Activated CD8-positive, alpha-beta T cell treated with anti-CD3 and anti-CD28 coated beads for 36 hours (primary cell): ENCODE measurements around the gene TNNT3. TPM values are rescaled to one million over a fixed set of nuclear protein-coding genes. Genes with fewer than 3 reads are reported as not detected.

ENCODE experiments used
- ATAC-seq: fragments of 200-7000 bp; cut with Tn5 transposase; one replicate; pipeline ENCODE4 v1.10.0; 2021; ENCODE audit warnings: mild to moderate bottlenecking, moderate library complexity
- CTCF ChIA-PET: fragments of 350-600 bp; sonication (Branson Sonifier 250); formaldehyde crosslinking; loops from one replicate; lab custom pipeline; 2021; ENCODE audit warnings: antibody characterized with exemption; lab: Charles Lee
- POLR2A ChIA-PET: fragments of 350-600 bp; sonication (Branson Sonifier 250); formaldehyde crosslinking; loops from one replicate; lab custom pipeline; 2021; ENCODE audit warnings: antibody characterized with exemption; lab: Charles Lee
- DNase-seq: peaks from one replicate; pipeline ENCODE4 v3.0.0-alpha.2; 2020
- H3K27ac Mint-ChIP-seq: one replicate; pipeline ENCODE4 v1.8.0; 2021; ENCODE audit warnings: mild to moderate bottlenecking, mixed read lengths
- H3K27me3 Mint-ChIP-seq: one replicate; pipeline ENCODE4 v1.8.0; 2021; ENCODE audit warnings: mixed read lengths
- H3K36me3 Mint-ChIP-seq: one replicate; pipeline ENCODE4 v1.8.0; 2021; ENCODE audit warnings: low read depth, mixed read lengths
- H3K4me1 Mint-ChIP-seq: one replicate; pipeline ENCODE4 v1.8.0; 2021; ENCODE audit warnings: low read depth, mixed read lengths
- H3K4me3 Mint-ChIP-seq: one replicate; pipeline ENCODE4 v1.8.0; 2021; ENCODE audit warnings: mild to moderate bottlenecking, moderate library complexity, mixed read lengths
- H3K9me3 Mint-ChIP-seq: one replicate; pipeline ENCODE4 v1.8.0; 2021; ENCODE audit warnings: mixed read lengths
- intact Hi-C: fragments of 100-400 bp; cut with micrococcal nuclease; formaldehyde crosslinking; loops from one replicate; pipeline ENCODE4 v1.10.0; 2022
- total RNA-seq, 2 experiments: library from RNA; stranded (reverse); gene quantifications; one replicate each; pipeline ENCODE4 v1.2.3, GENCODE V29; 2021
- TF ChIP-seq, protein P1 (sequence below): fragments of 200-600 bp; IDR thresholded peaks from one replicate; pipeline ENCODE4 v1.8.0; 2022; ENCODE audit warnings: antibody characterized with exemption, mild to moderate bottlenecking

TNNT3 gene
- total RNA-seq, 2 experiments from 2014 or later: 4.9 to 5.4 TPM

DNA sequence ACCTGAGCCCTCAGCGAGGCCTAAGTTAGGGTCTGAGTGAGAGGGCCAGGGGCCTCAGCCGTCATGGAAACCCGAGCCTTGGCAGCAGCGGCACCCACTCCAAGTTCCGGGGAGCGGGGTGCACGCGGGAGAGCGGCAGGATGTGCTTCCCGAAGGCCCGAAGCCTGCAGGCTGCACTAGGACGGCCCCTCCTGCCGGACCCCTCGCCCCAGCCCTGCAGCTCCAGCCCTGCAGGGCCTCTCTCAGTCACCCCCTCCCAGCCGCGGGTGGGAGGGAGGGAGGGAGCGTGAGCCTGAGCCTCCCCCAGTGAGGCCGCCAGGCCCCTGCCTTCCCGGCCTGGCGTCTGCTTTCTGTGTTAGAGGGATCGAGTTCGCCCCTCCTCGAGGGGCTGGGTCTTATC lies 50.3 kb downstream of the TNNT3 start:
- CTCF ChIA-PET: interaction anchor here (0.6 to 0.9 kb wide), 2 partner anchors 87 to 276 kb away, joined by 3 to 4 read pairs; no protein-coding TSS in a partner anchor
- Mint-ChIP-seq H3K9me3 (no peaks in the 10 kb centered on the region), H3K36me3 (no peaks in the 10 kb centered on the region)

DNA sequence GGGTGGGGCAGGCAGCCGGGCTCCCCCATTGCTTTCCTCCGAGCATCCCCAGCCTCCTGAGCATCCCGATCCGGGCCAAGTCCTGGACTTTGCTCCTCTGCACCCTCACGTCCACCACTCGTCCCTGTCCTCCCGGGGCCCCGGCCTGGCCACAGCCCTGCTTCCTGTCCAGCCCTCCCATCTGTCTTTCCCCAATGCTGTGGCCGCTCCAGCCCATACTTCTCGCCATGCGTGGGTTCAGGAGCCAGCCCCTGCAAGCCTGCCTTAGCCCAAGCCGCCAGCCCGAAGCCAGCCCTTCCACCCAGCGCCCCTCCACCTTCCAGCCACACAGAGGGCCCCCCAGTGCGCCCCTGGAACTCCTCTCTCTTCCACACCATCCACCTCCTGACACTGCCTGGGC lies 51.5 kb downstream of the TNNT3 start:
- intact Hi-C loops: no loop called here
- no peak for ATAC-seq
- DNase-seq: no peak
- H3K9me3 Mint-ChIP-seq: no peaks in the 10 kb centered on the region
- no peaks in the 10 kb centered on the region for H3K27me3 Mint-ChIP-seq
- no peaks in the 10 kb centered on the region for H3K36me3 Mint-ChIP-seq
- H3K4me3 Mint-ChIP-seq: no peak overlapping the region
- H3K27ac Mint-ChIP-seq: no peak overlapping the region
- ChIA-PET POLR2A (no interaction called here), CTCF (no interaction called here)
- TF ChIP-seq, protein P1, sequence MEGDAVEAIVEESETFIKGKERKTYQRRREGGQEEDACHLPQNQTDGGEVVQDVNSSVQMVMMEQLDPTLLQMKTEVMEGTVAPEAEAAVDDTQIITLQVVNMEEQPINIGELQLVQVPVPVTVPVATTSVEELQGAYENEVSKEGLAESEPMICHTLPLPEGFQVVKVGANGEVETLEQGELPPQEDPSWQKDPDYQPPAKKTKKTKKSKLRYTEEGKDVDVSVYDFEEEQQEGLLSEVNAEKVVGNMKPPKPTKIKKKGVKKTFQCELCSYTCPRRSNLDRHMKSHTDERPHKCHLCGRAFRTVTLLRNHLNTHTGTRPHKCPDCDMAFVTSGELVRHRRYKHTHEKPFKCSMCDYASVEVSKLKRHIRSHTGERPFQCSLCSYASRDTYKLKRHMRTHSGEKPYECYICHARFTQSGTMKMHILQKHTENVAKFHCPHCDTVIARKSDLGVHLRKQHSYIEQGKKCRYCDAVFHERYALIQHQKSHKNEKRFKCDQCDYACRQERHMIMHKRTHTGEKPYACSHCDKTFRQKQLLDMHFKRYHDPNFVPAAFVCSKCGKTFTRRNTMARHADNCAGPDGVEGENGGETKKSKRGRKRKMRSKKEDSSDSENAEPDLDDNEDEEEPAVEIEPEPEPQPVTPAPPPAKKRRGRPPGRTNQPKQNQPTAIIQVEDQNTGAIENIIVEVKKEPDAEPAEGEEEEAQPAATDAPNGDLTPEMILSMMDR: no peak
- H3K4me1 Mint-ChIP-seq: no peaks in the 10 kb centered on the region

More for the DNA sequence above, 50.3 kb downstream of the TNNT3 start:
- intact Hi-C loops: no loop called here
- no peak overlapping the region for H3K4me3 Mint-ChIP-seq
- DNase-seq (no peak), ATAC-seq (no peak)
- no peaks in the 10 kb centered on the region for H3K27me3 Mint-ChIP-seq
- TF ChIP-seq, protein P1: no peak
- no peak overlapping the region for H3K27ac Mint-ChIP-seq
- POLR2A ChIA-PET: no interaction called here
- H3K4me1 Mint-ChIP-seq: no peaks in the 10 kb centered on the region

DNA sequence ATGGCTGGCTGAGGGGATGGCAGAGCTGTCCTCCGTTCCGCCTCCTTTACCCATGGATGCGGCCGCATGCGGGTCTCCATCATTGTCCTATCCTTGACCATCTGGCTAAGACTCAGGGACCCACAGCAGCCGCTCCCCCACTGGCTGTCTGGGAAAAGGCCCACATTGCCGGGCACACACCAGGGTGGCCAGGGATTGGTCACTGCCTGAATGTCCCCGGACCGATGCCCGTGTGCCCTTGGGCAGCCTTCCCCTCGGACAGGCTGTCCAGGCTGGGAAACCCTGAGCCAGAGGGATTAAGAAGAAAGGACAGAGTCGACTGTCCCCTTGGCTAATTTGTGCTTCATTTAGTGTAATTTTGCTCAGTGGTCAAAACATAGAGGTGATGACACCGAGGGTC lies 55.7 kb downstream of the TNNT3 start:
- no peaks in the 10 kb centered on the region for H3K4me1 Mint-ChIP-seq
- intact Hi-C loops: no loop called here
- ATAC-seq (no peak), DNase-seq (no peak)
- H3K4me3 Mint-ChIP-seq: no peak overlapping the region
- H3K36me3 Mint-ChIP-seq: no peaks in the 10 kb centered on the region
- no peaks in the 10 kb centered on the region for H3K9me3 Mint-ChIP-seq
- CTCF ChIA-PET: no interaction called here
- no peak overlapping the region for H3K27ac Mint-ChIP-seq
- TF ChIP-seq, protein P1: no peak
- POLR2A ChIA-PET: no interaction called here
- no peaks in the 10 kb centered on the region for H3K27me3 Mint-ChIP-seq

DNA sequence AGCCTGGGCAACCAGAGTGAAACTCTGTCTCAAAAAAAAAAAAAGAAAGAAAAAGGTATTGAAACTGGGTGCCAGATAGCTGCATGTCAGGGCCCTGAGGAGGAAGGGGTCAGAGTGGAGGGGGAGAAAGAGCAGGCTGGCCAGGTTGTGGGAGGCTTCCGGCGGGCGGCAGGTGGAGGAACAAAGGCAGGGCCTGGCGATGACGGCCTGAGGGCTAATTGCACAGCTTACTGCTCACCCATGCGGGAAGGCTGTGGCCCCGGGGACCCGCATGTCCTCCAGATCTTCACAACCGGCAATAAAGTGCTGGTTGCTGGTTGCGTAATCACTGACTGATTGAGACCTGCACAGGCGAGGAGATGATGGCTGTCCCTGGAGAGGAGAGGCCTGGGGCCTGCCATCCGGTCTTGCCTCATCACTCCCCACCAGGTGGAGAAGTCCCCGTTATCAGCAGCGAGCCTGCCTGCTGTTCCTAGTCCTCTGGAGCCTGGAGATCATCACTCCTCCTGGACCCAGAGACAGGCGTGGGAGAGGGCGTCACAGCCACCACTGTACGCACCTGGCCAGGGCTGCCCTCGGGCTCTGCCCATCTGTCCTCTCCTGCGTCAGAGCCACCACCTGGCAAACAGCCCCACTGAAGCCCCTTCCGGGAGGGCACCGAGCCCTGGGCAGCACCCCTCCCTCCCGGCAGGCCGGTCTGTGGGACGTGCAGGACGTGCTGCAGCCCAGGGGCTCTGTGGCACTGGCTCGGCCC lies 59.4 kb downstream of the TNNT3 start:
- DNase-seq: no peak
- intact Hi-C loops: no loop called here
- POLR2A ChIA-PET: interaction anchor here (0.8 kb wide), 1 partner anchor 18 kb away, joined by 4 read pairs; no protein-coding TSS in a partner anchor
- Mint-ChIP-seq H3K36me3 (no peaks in the 10 kb centered on the region), H3K9me3 (no peaks in the 10 kb centered on the region), H3K27ac (no peak overlapping the region), H3K4me3 (no peak overlapping the region), H3K4me1 (no peaks in the 10 kb centered on the region), H3K27me3 (no peaks in the 10 kb centered on the region)
- TF ChIP-seq, protein P1: no peak
- no peak for ATAC-seq
- CTCF ChIA-PET: no interaction called here

DNA sequence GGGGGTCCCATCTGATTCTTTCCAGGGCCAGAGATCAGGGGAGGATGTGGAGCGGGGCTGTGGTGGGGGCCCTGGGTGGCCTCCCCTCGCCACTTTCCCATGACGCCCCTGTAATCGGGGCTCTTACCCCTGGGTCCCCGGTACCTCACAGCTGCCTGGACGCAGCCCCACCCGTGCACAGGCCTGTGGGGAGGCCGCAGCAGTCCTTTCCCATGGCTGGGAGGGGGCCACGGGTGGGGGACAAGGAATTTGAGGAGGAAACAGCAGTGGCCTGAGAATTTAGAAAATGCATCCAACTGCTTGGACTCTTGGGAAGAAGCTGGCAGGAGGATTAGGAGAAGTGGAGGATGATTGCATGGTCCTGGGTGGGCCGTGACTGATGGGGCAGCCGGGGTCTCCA lies 60.1 kb downstream of the TNNT3 start:
- ATAC-seq (no peak), DNase-seq (no peak)
- intact Hi-C loops: no loop called here
- ChIA-PET CTCF (no interaction called here), POLR2A (no interaction called here)
- no peaks in the 10 kb centered on the region for H3K36me3 Mint-ChIP-seq
- H3K4me3 Mint-ChIP-seq: no peak overlapping the region
- H3K27ac Mint-ChIP-seq: no peak overlapping the region
- TF ChIP-seq, protein P1: no peak
- H3K4me1 Mint-ChIP-seq: no peaks in the 10 kb centered on the region
- H3K27me3 Mint-ChIP-seq: no peaks in the 10 kb centered on the region
- H3K9me3 Mint-ChIP-seq: no peaks in the 10 kb centered on the region
